Upper lobe of left lung (tissue), 4 donors: ENCODE results near the gene NFKB1.

Experiments used
- POLR2A ChIP-seq, 4 donors: fragments of 450-650 bp; IDR thresholded peaks; one replicate each; pipeline ENCODE4 v1.5.1; 2016 to 2017; ENCODE audit warnings: antibody characterized with exemption in 4 of 4, mild to moderate bottlenecking in 2 of 4
- POLR2AphosphoS5 ChIP-seq, 2 donors: sonication (generic); formaldehyde crosslinking; IDR thresholded peaks; one replicate each; pipeline ENCODE4 v1.5.1; 2017; ENCODE audit warnings: antibody characterized with exemption in 2 of 2
- TF ChIP-seq, protein P1 (sequence below), 6 experiments: fragments of 450-650 bp in 4 of 6; fragments of 200-600 bp in 2 of 6; sonication (generic) in 2 of 6; IDR thresholded peaks; one replicate each; pipeline ENCODE4 v1.5.1; 2016 to 2019; ENCODE audit warnings: antibody characterized with exemption in 6 of 6

DNA sequence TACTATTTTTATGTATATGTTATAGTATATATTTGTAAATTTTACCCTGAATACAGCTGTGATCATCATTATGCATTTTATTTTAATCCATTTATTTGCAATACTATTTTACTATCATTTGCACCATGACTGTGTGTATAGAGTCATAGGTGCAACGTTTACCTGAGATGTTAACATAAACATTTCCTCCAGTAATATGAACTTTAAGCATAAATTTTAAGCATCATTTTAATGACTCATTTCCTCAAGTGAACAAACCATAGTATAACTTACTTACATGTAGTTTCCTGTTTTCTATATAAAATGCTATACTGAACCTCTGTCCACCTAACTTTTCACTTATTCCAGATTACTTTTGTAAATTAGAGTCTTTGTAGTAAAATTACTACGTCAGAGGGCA, 92.8 kb downstream of the NFKB1 start:
- TF ChIP-seq, protein P1, sequence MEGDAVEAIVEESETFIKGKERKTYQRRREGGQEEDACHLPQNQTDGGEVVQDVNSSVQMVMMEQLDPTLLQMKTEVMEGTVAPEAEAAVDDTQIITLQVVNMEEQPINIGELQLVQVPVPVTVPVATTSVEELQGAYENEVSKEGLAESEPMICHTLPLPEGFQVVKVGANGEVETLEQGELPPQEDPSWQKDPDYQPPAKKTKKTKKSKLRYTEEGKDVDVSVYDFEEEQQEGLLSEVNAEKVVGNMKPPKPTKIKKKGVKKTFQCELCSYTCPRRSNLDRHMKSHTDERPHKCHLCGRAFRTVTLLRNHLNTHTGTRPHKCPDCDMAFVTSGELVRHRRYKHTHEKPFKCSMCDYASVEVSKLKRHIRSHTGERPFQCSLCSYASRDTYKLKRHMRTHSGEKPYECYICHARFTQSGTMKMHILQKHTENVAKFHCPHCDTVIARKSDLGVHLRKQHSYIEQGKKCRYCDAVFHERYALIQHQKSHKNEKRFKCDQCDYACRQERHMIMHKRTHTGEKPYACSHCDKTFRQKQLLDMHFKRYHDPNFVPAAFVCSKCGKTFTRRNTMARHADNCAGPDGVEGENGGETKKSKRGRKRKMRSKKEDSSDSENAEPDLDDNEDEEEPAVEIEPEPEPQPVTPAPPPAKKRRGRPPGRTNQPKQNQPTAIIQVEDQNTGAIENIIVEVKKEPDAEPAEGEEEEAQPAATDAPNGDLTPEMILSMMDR (IDR thresholded peaks at IDR 0.05), result no peak
- no peak for TF ChIP-seq POLR2A (IDR thresholded peaks at IDR 0.05)
- no peak for TF ChIP-seq POLR2AphosphoS5 (IDR thresholded peaks at IDR 0.05)
